K562 (cell line): ENCODE results near the gene PRSS35. TPM values are rescaled to one million over a fixed set of nuclear protein-coding genes. Genes with fewer than 3 reads are reported as not detected.

Experiments
- ATAC-seq: fragments of 200-7000 bp; cut with Tn5 transposase; 3 replicates; pipeline ENCODE4 v1.9.1; 2020; ENCODE audit warnings: moderate library complexity
- BruUV-seq: library from RNA; stranded (reverse); fragments of 400-500 nt; replicated peaks from 2 replicates; lab custom pipeline; 2021; lab: Mats Ljungman, UMichigan
- CTCF ChIA-PET: fragments of 300-600 bp; formaldehyde crosslinking; extraction: SDS; loops from one replicate; lab custom pipeline; 2021; ENCODE audit warnings: low intra/inter-chr PET ratio; lab: Yijun Ruan, JAX
- POLR2A ChIA-PET: fragments of 300-600, 350-650 bp; sonication (Branson Sonifier 250); formaldehyde crosslinking; extraction: SDS; loops from one replicate; lab custom pipeline; 2021; ENCODE audit warnings: antibody characterized with exemption, inconsistent platforms; lab: Yijun Ruan, JAX
- DNase-seq, 4 experiments: peaks; one replicate each; pipeline versions ENCODE4 v3.0.0 to v3.0.0-alpha.2; 2011 to 2018; ENCODE audit warnings: low spot score in 3 of 4, mixed read lengths in 3 of 4; ENCODE audit errors: extremely low read depth in 1 of 4
- FAIRE-seq: peaks from 2 replicates; lab custom pipeline; 2011; peaks lifted over from hg19 to GRCh38; lab: Jason Lieb, UNC
- H2AFZ ChIP-seq: 2 replicates; pipeline ENCODE4 v1.6.0; 2011; ENCODE audit warnings: low read depth, low read length, control low read depth, inconsistent platforms
- H3K27ac ChIP-seq: fragments of 200-600 bp; 3 replicates; pipeline ENCODE4 v1.8.0; 2011; ENCODE audit warnings: low read depth, mild to moderate bottlenecking, control low read depth, inconsistent platforms, low read length, moderate library complexity, mixed read lengths; ENCODE audit errors: extremely low read depth
- H3K27me3 ChIP-seq, 2 experiments: fragments of 300-600 bp in 1 of 2; 2 replicates in 1 of 2; 3 replicates in 1 of 2; pipeline versions ENCODE4 v1.6.0 to v1.8.0; 2011; ENCODE audit warnings: inconsistent platforms in 2 of 2, low read length in 2 of 2, mild to moderate bottlenecking in 1 of 2, mixed read lengths in 1 of 2, moderate library complexity in 1 of 2; ENCODE audit not compliant: control insufficient read depth in 2 of 2, insufficient read depth in 2 of 2
- H3K36me3 ChIP-seq: fragments of 300-600 bp; 3 replicates; pipeline ENCODE4 v1.8.0; 2011; ENCODE audit warnings: mild to moderate bottlenecking, low read length, inconsistent platforms; ENCODE audit not compliant: control insufficient read depth, insufficient read depth
- H3K4me1 ChIP-seq, 2 experiments: fragments of 200-600 bp in 1 of 2; replicated peaks in 1 of 2; 2 replicates in 1 of 2; 3 replicates in 1 of 2; pipeline versions ENCODE4 v1.5.1 to v1.8.0; 2011; ENCODE audit warnings: inconsistent platforms in 2 of 2, low read length in 2 of 2, mild to moderate bottlenecking in 1 of 2, mixed read lengths in 1 of 2, moderate library complexity in 1 of 2; ENCODE audit not compliant: control insufficient read depth in 2 of 2, insufficient read depth in 2 of 2
- H3K4me2 ChIP-seq: 2 replicates; pipeline ENCODE4 v1.6.1; 2011; ENCODE audit warnings: low read length, control low read depth, inconsistent platforms, mixed read lengths; ENCODE audit not compliant: insufficient read depth
- H3K4me3 ChIP-seq: fragments of 200-600 bp; sonication (generic), shearing (Covaris generic); 2 replicates; pipeline ENCODE4 v1.5.1; 2016; ENCODE audit warnings: control low read depth, inconsistent platforms
- H3K79me2 ChIP-seq: fragments of 200-600 bp; 3 replicates; pipeline ENCODE4 v1.8.0; 2011; ENCODE audit warnings: low read length, inconsistent platforms; ENCODE audit not compliant: control insufficient read depth, insufficient read depth
- H3K9ac ChIP-seq, 2 experiments: 2 replicates each; pipeline versions ENCODE4 v1.6.0 to v1.6.1; 2011; ENCODE audit warnings: low read depth in 2 of 2, low read length in 2 of 2, control low read depth in 1 of 2, inconsistent platforms in 1 of 2, mild to moderate bottlenecking in 1 of 2, mixed read lengths in 1 of 2; ENCODE audit not compliant: insufficient read depth in 1 of 2
- H3K9me1 ChIP-seq: one replicate; pipeline ENCODE4 v1.6.0; 2011; ENCODE audit warnings: inconsistent platforms, mild to moderate bottlenecking, low read length, moderate library complexity; ENCODE audit not compliant: control insufficient read depth, insufficient read depth
- H3K9me3 ChIP-seq: replicated peaks from 2 replicates; pipeline ENCODE4 v1.5.1; 2011; ENCODE audit warnings: low read depth, low read length, inconsistent platforms; ENCODE audit not compliant: control insufficient read depth, insufficient read depth
- H4K20me1 ChIP-seq: replicated peaks from 2 replicates; pipeline ENCODE4 v1.6.1; 2011; ENCODE audit warnings: low read length, inconsistent platforms, mixed read lengths; ENCODE audit not compliant: control insufficient read depth, insufficient read depth
- ATF1 ChIP-seq, 2 experiments: fragments of 450-650 bp in 1 of 2; IDR thresholded peaks; 2 replicates each; pipeline ENCODE4 v1.6.1; 2016; ENCODE audit warnings: missing compliant biosample characterization in 1 of 2, missing genetic modification characterization in 1 of 2
- BACH1 ChIP-seq: fragments of 200-800 bp; sonication (Bioruptor generic); IDR thresholded peaks from 2 replicates; pipeline ENCODE4 v1.6.1; 2016; ENCODE audit warnings: missing genetic modification characterization, missing compliant biosample characterization
- BDP1 ChIP-seq: IDR thresholded peaks from 3 replicates; pipeline ENCODE4 v1.6.1; 2011; ENCODE audit not compliant: insufficient read length, insufficient read depth
- CBX2 ChIP-seq: fragments of 200-600 bp; sonication (generic); IDR thresholded peaks from one replicate; pipeline ENCODE4 v1.6.1; 2012; ENCODE audit warnings: mild to moderate bottlenecking, low read length, inconsistent platforms; ENCODE audit not compliant: insufficient read depth, poor library complexity, severe bottlenecking
- DLX4 ChIP-seq: fragments of 250-450 bp; sonication (Bioruptor Pico); IDR thresholded peaks from 2 replicates; pipeline ENCODE4 v1.6.1; 2021; ENCODE audit warnings: mild to moderate bottlenecking
- ERF ChIP-seq: fragments of 450-650 bp; formaldehyde crosslinking; IDR thresholded peaks from 2 replicates; pipeline ENCODE4 v1.4.0; 2020; ENCODE audit warnings: mild to moderate bottlenecking, mixed read lengths
- HMG20B ChIP-seq: fragments of 250-450 bp; sonication (Bioruptor Pico); IDR thresholded peaks from 2 replicates; pipeline ENCODE4 v1.5.0; 2021; ENCODE audit warnings: mild to moderate bottlenecking
- KAT7 ChIP-seq: sonication (generic); formaldehyde crosslinking; IDR thresholded peaks from 2 replicates; pipeline ENCODE4 v1.8.0; 2022; ENCODE audit warnings: missing genetic modification reagents, mild to moderate bottlenecking, borderline replicate concordance
- KDM1A ChIP-seq, 2 experiments: fragments of 450-650 bp; IDR thresholded peaks; 2 replicates each; pipeline ENCODE4 v1.6.1; 2016; ENCODE audit warnings: mild to moderate bottlenecking in 2 of 2
- MEIS2 ChIP-seq: fragments of 450-650 bp; IDR thresholded peaks from 2 replicates; pipeline ENCODE4 v1.6.1; 2014; ENCODE audit warnings: mild to moderate bottlenecking; ENCODE audit not compliant: partially characterized antibody
- MTA3 ChIP-seq: fragments of 450-650 bp; formaldehyde crosslinking; IDR thresholded peaks from 2 replicates; pipeline ENCODE4 v1.6.1; 2017; ENCODE audit warnings: mild to moderate bottlenecking, borderline replicate concordance
- PHF20 ChIP-seq: fragments of 450-650 bp; IDR thresholded peaks from 2 replicates; pipeline ENCODE4 v1.6.1; 2018; ENCODE audit not compliant: partially characterized antibody
- TCF3 ChIP-seq: sonication (generic); formaldehyde crosslinking; IDR thresholded peaks from 2 replicates; pipeline ENCODE4 v1.4.0; 2020; ENCODE audit warnings: mild to moderate bottlenecking, missing genetic modification reagents
- TCF7 ChIP-seq: sonication (generic); IDR thresholded peaks from 2 replicates; pipeline ENCODE4 v1.6.1; 2016; ENCODE audit warnings: antibody characterized with exemption, borderline replicate concordance
- ZBTB8A ChIP-seq: fragments of 450-650 bp; IDR thresholded peaks from 2 replicates; pipeline ENCODE4 v1.6.1; 2018; ENCODE audit warnings: mild to moderate bottlenecking, moderate library complexity; ENCODE audit not compliant: partially characterized antibody
- ZEB2 ChIP-seq: fragments of 450-650 bp; IDR thresholded peaks from 2 replicates; pipeline ENCODE4 v1.6.1; 2016
- ZNF12 ChIP-seq: sonication (generic); formaldehyde crosslinking; IDR thresholded peaks from 2 replicates; pipeline ENCODE4 v1.4.0; 2020; ENCODE audit warnings: mild to moderate bottlenecking, missing genetic modification reagents
- ZNF232 ChIP-seq: sonication (generic); formaldehyde crosslinking; IDR thresholded peaks from 2 replicates; pipeline ENCODE4 v1.8.0; 2022; ENCODE audit warnings: mild to moderate bottlenecking, missing genetic modification reagents
- ZNF766 ChIP-seq: fragments of 200-800 bp; sonication (Bioruptor generic); conservative IDR thresholded peaks from 2 replicates; pipeline ENCODE4 v1.6.1; 2016; ENCODE audit warnings: missing genetic modification characterization, missing compliant biosample characterization
- WGBS: fragments of 100-300 bp; shearing (Covaris generic); methylation state at CpG from one replicate; pipeline ENCODE4 v1.1.6; 2016; ENCODE audit warnings: low coverage, mixed read lengths; ENCODE audit not compliant: insufficient coverage; ENCODE audit errors: missing lambda C conversion rate; 5-methylcytosine and 5-hydroxymethylcytosine counted together
- in situ Hi-C: fragments of 300-500 bp; cut with MboI; formaldehyde crosslinking; loops from 4 replicates; pipeline ENCODE4 v1.15.0; 2018; ENCODE audit warnings: inconsistent platforms, mixed read lengths
- intact Hi-C: fragments of 100-400 bp; cut with micrococcal nuclease; formaldehyde crosslinking; loops from 2 replicates; pipeline ENCODE4 v1.14.2; 2022
- polyA plus RNA-seq, 8 experiments: library from polyadenylated mRNA; depleted of rRNA in 4 of 8; stranded (reverse) in 5 of 8; unstranded in 3 of 8; fragments of >200 nt; fragmentation: Nextera tagmentation in 2 of 8; fragmentation: Illumina TruSeq in 1 of 8; extraction: Ambion mirVana in 2 of 8; extraction: Trizol in 1 of 8; gene quantifications; 2 replicates each; pipeline versions ENCODE4 v1.2.1 to v1.2.3, GENCODE V29; 2011 to 2014; ENCODE audit warnings: inconsistent platforms in 1 of 8, missing spikeins in 1 of 8
- total RNA-seq, 7 experiments: library from RNA; depleted of rRNA in 6 of 7; stranded (reverse); fragments of >200 nt in 6 of 7; fragmentation: Illumina TruSeq in 2 of 7; extraction: Trizol in 2 of 7; gene quantifications; 2 replicates each; pipeline versions ENCODE4 v1.2.1 to v1.2.3, GENCODE V29; 2011 to 2021; ENCODE audit warnings: low replicate concordance in 1 of 7
- TF ChIP-seq, protein P1 (sequence below), 2 experiments: IDR thresholded peaks; 2 replicates each; pipeline ENCODE4 v1.6.1; 2011; ENCODE audit warnings: borderline replicate concordance in 1 of 2, control low read depth in 1 of 2, low read depth in 1 of 2, low read length in 1 of 2, mild to moderate bottlenecking in 1 of 2, mixed read lengths in 1 of 2, moderate library complexity in 1 of 2; ENCODE audit not compliant: insufficient read depth in 1 of 2, insufficient read length in 1 of 2, poor library complexity in 1 of 2, severe bottlenecking in 1 of 2; ENCODE audit errors: extremely low read depth in 1 of 2
- TF ChIP-seq, protein P2 (sequence below): fragments of 250-450 bp; sonication (Bioruptor Pico); IDR thresholded peaks from 2 replicates; pipeline ENCODE4 v1.4.0; 2020; ENCODE audit warnings: mild to moderate bottlenecking

The PRSS35 gene
- total and polyA plus RNA-seq, 9 of the 15 experiments (the other 6 are each of a cell fraction or from before 2014, with no cell fraction given): not detected

- intact Hi-C loops: no loop called here
Measured at GRCh38 chr6:83556871-83557270, 44.5 kb downstream of the PRSS35 start.

DNA sequence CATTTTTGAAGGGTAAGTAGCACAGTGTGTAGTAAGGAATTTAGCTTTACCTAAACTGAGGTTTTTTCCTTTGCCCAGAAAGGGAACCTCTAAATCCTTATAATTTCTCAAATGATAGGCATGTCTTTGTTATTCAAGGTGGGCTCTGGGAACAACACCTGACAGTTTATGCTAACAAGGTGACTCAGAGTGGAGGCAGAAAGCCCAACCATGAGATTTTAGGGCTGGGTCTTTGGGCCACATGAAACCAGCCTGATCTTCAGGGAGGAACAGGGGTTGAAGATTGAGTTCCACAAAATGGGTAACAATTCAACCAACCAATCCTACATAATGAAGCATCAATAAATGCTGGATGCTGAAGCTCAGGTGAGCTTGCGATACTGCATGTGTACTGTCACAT, 46.6 kb downstream of the PRSS35 start:
- CTCF ChIA-PET: no interaction called here
- TF ChIP-seq PHF20 (no peak), CBX2 (no peak), ERF (CRISPR knock-in tag) (no peak), MTA3 (no peak), ZBTB8A (no peak), DLX4 (no peak), ZNF12 (CRISPR knock-in tag) (no peak), HMG20B (CRISPR knock-in tag) (no peak), BDP1 (no peak)
- TF ChIP-seq, protein P1, sequence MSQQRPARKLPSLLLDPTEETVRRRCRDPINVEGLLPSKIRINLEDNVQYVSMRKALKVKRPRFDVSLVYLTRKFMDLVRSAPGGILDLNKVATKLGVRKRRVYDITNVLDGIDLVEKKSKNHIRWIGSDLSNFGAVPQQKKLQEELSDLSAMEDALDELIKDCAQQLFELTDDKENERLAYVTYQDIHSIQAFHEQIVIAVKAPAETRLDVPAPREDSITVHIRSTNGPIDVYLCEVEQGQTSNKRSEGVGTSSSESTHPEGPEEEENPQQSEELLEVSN (IDR thresholded peaks at IDR 0.05; ENCODE audit: borderline replicate concordance in 1 of 2, extremely low read depth in 1 of 2, insufficient read depth in 1 of 2, insufficient read length in 1 of 2, low read depth in 1 of 2, low read length in 1 of 2, poor library complexity in 1 of 2, severe bottlenecking in 1 of 2): no peak
- TF ChIP-seq, protein P2, sequence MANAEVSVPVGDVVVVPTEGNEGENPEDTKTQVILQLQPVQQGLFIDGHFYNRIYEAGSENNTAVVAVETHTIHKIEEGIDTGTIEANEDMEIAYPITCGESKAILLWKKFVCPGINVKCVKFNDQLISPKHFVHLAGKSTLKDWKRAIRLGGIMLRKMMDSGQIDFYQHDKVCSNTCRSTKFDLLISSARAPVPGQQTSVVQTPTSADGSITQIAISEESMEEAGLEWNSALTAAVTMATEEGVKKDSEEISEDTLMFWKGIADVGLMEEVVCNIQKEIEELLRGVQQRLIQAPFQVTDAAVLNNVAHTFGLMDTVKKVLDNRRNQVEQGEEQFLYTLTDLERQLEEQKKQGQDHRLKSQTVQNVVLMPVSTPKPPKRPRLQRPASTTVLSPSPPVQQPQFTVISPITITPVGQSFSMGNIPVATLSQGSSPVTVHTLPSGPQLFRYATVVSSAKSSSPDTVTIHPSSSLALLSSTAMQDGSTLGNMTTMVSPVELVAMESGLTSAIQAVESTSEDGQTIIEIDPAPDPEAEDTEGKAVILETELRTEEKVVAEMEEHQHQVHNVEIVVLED (CRISPR knock-in tag): no peak

More at GRCh38 chr6:83556871-83557270, 44.5 kb downstream of the PRSS35 start:
- no peaks in the 10 kb centered on the region; a peak in 1 of 5 replicates for H3K27me3 ChIP-seq
- DNase-seq (no peak), FAIRE-seq (no peak), ATAC-seq (no peak)
- no peaks in the 10 kb centered on the region for H3K9me3 ChIP-seq
- H3K36me3 ChIP-seq: no peaks in the 10 kb centered on the region
- no peak overlapping the region for H3K27ac ChIP-seq
- ChIA-PET CTCF (no interaction called here), POLR2A (no interaction called here)
- no peaks in the 10 kb centered on the region for H4K20me1 ChIP-seq
- in situ Hi-C loops: no loop called here
- no peaks in the 10 kb centered on the region for H3K9me1 ChIP-seq
- TF ChIP-seq KDM1A (IDR thresholded peaks at IDR 0.05): no peak
- TF ChIP-seq BACH1 (tag): no peak
- TF ChIP-seq ATF1 (CRISPR knock-in tag; IDR thresholded peaks at IDR 0.05): no peak
- TF ChIP-seq ATF1 (tag; IDR thresholded peaks at IDR 0.05): no peak
- no peak for TF ChIP-seq MEIS2
- TF ChIP-seq ZNF232 (CRISPR knock-in tag): no peak
- TF ChIP-seq TCF7: no peak
- no peak for TF ChIP-seq KAT7 (CRISPR knock-in tag)
- TF ChIP-seq ZEB2: no peak
- TF ChIP-seq TCF3 (CRISPR knock-in tag): no peak
- TF ChIP-seq ZNF766: no peak
- no peaks in the 10 kb centered on the region for H3K4me1 ChIP-seq
- H3K79me2 ChIP-seq: no peaks in the 10 kb centered on the region
- no TSS peak for BruUV-seq
- no peak overlapping the region for H2AFZ ChIP-seq
- H3K9ac ChIP-seq: no peak overlapping the region
- H3K4me2 ChIP-seq: no peak overlapping the region
- H3K4me3 ChIP-seq: no peak overlapping the region

More for the DNA sequence above, 46.6 kb downstream of the PRSS35 start:
- Histone ChIP-seq H3K9me1 (no peaks in the 10 kb centered on the region), H3K4me3 (no peak overlapping the region), H3K4me1 (no peaks in the 10 kb centered on the region), H3K36me3 (no peaks in the 10 kb centered on the region), H3K9ac (no peak overlapping the region), H3K4me2 (no peak overlapping the region), H2AFZ (no peak overlapping the region), H3K79me2 (no peaks in the 10 kb centered on the region), H3K9me3 (no peaks in the 10 kb centered on the region), H3K27me3 (no peaks in the 10 kb centered on the region; a peak in 1 of 5 replicates), H3K27ac (no peak overlapping the region), H4K20me1 (no peaks in the 10 kb centered on the region)
- in situ Hi-C loops (no loop called here), intact Hi-C loops (no loop called here)
- POLR2A ChIA-PET: no interaction called here
- DNase-seq (no peak), ATAC-seq (no peak), FAIRE-seq (no peak)
- no TSS peak for BruUV-seq
- WGBS: 0% methylated on average over 1 of the region's 1 CpG
